OCI-LY1 (cell line): ENCODE data around the gene CGB3.

ENCODE experiments used
- CTCF ChIP-seq: fragments of 200-600 bp; sonication (generic), shearing (Covaris generic); IDR thresholded peaks from 2 replicates; pipeline ENCODE4 v1.5.1; 2017; ENCODE audit warnings: mild to moderate bottlenecking, antibody characterized with exemption, low read length, moderate library complexity, mixed read lengths
- EZH2 ChIP-seq: fragments of 200-600 bp; sonication (generic), shearing (Covaris generic); IDR thresholded peaks from 2 replicates; pipeline ENCODE4 v1.8.0; 2017; ENCODE audit warnings: borderline replicate concordance, mixed run types, mild to moderate bottlenecking, antibody characterized with exemption, low read length, moderate library complexity, mixed read lengths

- no peak for TF ChIP-seq CTCF
- TF ChIP-seq EZH2: no peak
Observed at GRCh38 chr19:48986211-48986610, 37.9 kb downstream of the CGB3 start.
